GM23248 (cell line): ENCODE measurements around the gene CCM2. TPM values are rescaled to one million over a fixed set of nuclear protein-coding genes. Genes with fewer than 3 reads are reported as not detected.

Experiments
- DNase-seq: peaks from one replicate; pipeline ENCODE4 v3.0.0-alpha.2; 2015
- H2AFZ ChIP-seq: fragments of 200-600 bp; sonication (generic); 2 replicates; pipeline ENCODE4 v1.6.1; 2016; ENCODE audit warnings: antibody characterized with exemption
- H3F3A ChIP-seq: fragments of 200-600 bp; sonication (generic); 2 replicates; pipeline ENCODE4 v1.6.1; 2016; ENCODE audit warnings: mild to moderate bottlenecking, antibody characterized with exemption, mixed run types; ENCODE audit not compliant: insufficient read depth
- H3K27ac ChIP-seq: fragments of 200-600 bp; sonication (generic); 2 replicates; pipeline ENCODE4 v1.5.1; 2016; ENCODE audit warnings: mild to moderate bottlenecking
- H3K27me3 ChIP-seq: fragments of 200-600 bp; sonication (generic); replicated peaks from 2 replicates; pipeline ENCODE4 v1.6.1; 2016; ENCODE audit warnings: mild to moderate bottlenecking; ENCODE audit not compliant: insufficient read depth
- H3K36me3 ChIP-seq: fragments of 200-600 bp; sonication (generic); 2 replicates; pipeline ENCODE4 v1.6.1; 2016; ENCODE audit warnings: low read depth, mild to moderate bottlenecking
- H3K4me1 ChIP-seq: fragments of 200-600 bp; sonication (generic); 2 replicates; pipeline ENCODE4 v1.6.1; 2016; ENCODE audit warnings: mild to moderate bottlenecking; ENCODE audit not compliant: insufficient read depth
- H3K4me2 ChIP-seq: fragments of 200-600 bp; sonication (generic); one replicate; pipeline ENCODE4 v1.6.1; 2016; ENCODE audit warnings: mild to moderate bottlenecking; ENCODE audit not compliant: unreplicated experiment
- H3K4me3 ChIP-seq: fragments of 200-600 bp; sonication (generic); 2 replicates; pipeline ENCODE4 v1.5.1; 2016; ENCODE audit warnings: mild to moderate bottlenecking
- H3K79me2 ChIP-seq: fragments of 200-600 bp; sonication (generic); 2 replicates; pipeline ENCODE4 v1.6.1; 2016; ENCODE audit warnings: mild to moderate bottlenecking; ENCODE audit not compliant: insufficient read depth
- H3K9ac ChIP-seq: fragments of 200-600 bp; sonication (generic); 2 replicates; pipeline ENCODE4 v1.6.1; 2016; ENCODE audit warnings: mild to moderate bottlenecking
- H3K9me2 ChIP-seq: fragments of 200-600 bp; sonication (generic); 2 replicates; pipeline ENCODE4 v1.6.1; 2016; ENCODE audit warnings: mixed run types, mild to moderate bottlenecking, moderate library complexity; ENCODE audit not compliant: insufficient read depth
- H3K9me3 ChIP-seq: fragments of 200-600 bp; sonication (generic); one replicate; pipeline ENCODE4 v1.6.1; 2017; ENCODE audit warnings: low read depth
- H4K20me1 ChIP-seq: fragments of 200-600 bp; sonication (generic); 2 replicates; pipeline ENCODE4 v1.6.0; 2016; ENCODE audit not compliant: insufficient read depth
- EZH2 ChIP-seq: fragments of 200-600 bp; sonication (generic); IDR thresholded peaks from 2 replicates; pipeline ENCODE4 v1.6.1; 2018; ENCODE audit warnings: antibody characterized with exemption, mild to moderate bottlenecking; ENCODE audit not compliant: insufficient read depth, poor library complexity, severe bottlenecking
- EZH2phosphoT487 ChIP-seq: fragments of 200-600 bp; sonication (generic); IDR thresholded peaks from 2 replicates; pipeline ENCODE4 v1.6.1; 2018; ENCODE audit warnings: antibody characterized with exemption, moderate library complexity, mild to moderate bottlenecking, low read depth; ENCODE audit not compliant: insufficient read depth
- WGBS, 2 experiments: methylation state at CpG; one replicate each; pipeline ENCODE4 v1.1.6; 2015 to 2017; ENCODE audit warnings: low lambda C conversion rate in 2 of 2, low coverage in 1 of 2; ENCODE audit errors: missing lambda C conversion rate in 2 of 2; 5-methylcytosine and 5-hydroxymethylcytosine counted together
- in situ Hi-C: fragments of 300-500 bp; cut with MboI; formaldehyde crosslinking; loops from 2 replicates; pipeline ENCODE4 v1.15.0; 2020
- polyA plus RNA-seq: library from polyadenylated mRNA; unstranded; fragments of >200 nt; fragmentation: Nextera tagmentation; extraction: Ambion mirVana; gene quantifications from 2 replicates; pipeline ENCODE4 v1.2.1, GENCODE V29; 2016
- total RNA-seq: library from RNA; depleted of rRNA; stranded (reverse); fragments of >200 nt; shearing (Covaris generic); gene quantifications from 2 replicates; pipeline ENCODE4 v1.2.3, GENCODE V29; 2014

The CCM2 gene
- total and polyA plus RNA-seq, 2 experiments from 2014 or later, result 63.8 to 69.3 TPM

DNA sequence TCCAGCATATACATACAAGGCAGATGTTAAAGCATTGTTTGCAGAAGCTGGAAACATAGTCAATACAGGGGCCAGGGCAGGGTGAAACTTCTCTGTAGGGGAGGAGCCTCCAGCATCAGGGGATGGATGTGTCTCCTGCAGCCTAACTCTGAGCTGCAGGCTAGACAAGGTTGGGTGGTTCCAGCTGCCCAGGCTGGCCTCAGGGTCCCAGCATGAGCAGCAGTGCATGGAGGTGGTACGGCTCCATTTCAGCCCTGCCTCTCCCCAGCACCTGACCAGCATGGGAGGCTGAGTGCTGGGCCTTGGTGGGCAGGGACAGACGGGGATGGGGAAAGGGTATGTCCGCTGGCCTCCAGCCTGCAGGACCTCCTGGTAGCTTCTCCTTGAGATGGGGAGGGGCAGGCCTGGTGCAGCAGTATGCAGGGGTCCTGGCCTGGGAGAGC, 118.9 kb downstream of the CCM2 start:
- Histone ChIP-seq H3K36me3 (no peaks in the 10 kb centered on the region), H3K79me2 (no peaks in the 10 kb centered on the region), H3K27me3 (no peaks in the 10 kb centered on the region), H2AFZ (no peak overlapping the region), H3K9me2 (no peaks in the 10 kb centered on the region), H3K9me3 (no peaks in the 10 kb centered on the region), H3K4me1 (no peaks in the 10 kb centered on the region), H4K20me1 (no peaks in the 10 kb centered on the region), H3K9ac (no peak overlapping the region), H3K4me3 (no peak overlapping the region), H3K4me2 (no peak overlapping the region), H3K27ac (no peak overlapping the region), H3F3A (no peaks in the 10 kb centered on the region)
- DNase-seq, result no peak
- no peak for TF ChIP-seq EZH2phosphoT487
- TF ChIP-seq EZH2, result no peak
- in situ Hi-C loops, result loop anchor here (25.0 kb wide), 1 partner anchor 532 kb away; the partner anchor contains the start of gene TMED4
- WGBS, 2 experiments, result 63 to 74% methylated on average over 3 of the region's 3 CpGs

DNA sequence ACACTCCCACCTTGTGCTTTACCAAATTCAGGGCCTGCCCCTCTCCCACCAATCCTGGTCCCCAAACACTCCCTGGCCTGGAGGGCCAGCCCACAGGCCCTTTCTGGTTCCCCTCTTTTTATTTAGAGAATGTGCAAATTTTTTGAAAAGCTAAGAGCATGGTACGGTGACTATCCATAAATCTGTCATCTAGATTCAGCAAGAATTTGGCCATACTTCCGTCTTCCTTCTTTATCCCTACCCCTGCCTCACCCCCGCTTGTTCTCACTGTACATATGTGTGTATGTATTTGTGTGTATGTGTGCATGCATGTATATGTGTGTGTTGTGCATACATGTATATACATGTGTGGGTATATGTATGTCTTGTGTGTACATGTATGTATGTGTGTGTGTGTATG, 119.5 kb downstream of the CCM2 start:
- 60 to 68% methylated on average over 3 of the region's 3 CpGs for WGBS, 2 experiments
- H3K9me3 ChIP-seq, result no peaks in the 10 kb centered on the region
- TF ChIP-seq EZH2, result no peak
- no peak for TF ChIP-seq EZH2phosphoT487
- no peaks in the 10 kb centered on the region for H3K9me2 ChIP-seq
- H4K20me1 ChIP-seq, result no peaks in the 10 kb centered on the region
- no peaks in the 10 kb centered on the region for H3K79me2 ChIP-seq
- no peak for DNase-seq
- no peak overlapping the region for H3K4me3 ChIP-seq
- H3K27me3 ChIP-seq, result no peaks in the 10 kb centered on the region
- no peaks in the 10 kb centered on the region for H3K36me3 ChIP-seq
- H3K9ac ChIP-seq, result no peak overlapping the region
- H3K27ac ChIP-seq, result no peak overlapping the region
- in situ Hi-C loops, result loop anchor here (25.0 kb wide), 1 partner anchor 532 kb away; the partner anchor contains the start of gene TMED4
- H2AFZ ChIP-seq, result no peak overlapping the region
- no peaks in the 10 kb centered on the region for H3F3A ChIP-seq
- no peaks in the 10 kb centered on the region for H3K4me1 ChIP-seq
- no peak overlapping the region for H3K4me2 ChIP-seq

DNA sequence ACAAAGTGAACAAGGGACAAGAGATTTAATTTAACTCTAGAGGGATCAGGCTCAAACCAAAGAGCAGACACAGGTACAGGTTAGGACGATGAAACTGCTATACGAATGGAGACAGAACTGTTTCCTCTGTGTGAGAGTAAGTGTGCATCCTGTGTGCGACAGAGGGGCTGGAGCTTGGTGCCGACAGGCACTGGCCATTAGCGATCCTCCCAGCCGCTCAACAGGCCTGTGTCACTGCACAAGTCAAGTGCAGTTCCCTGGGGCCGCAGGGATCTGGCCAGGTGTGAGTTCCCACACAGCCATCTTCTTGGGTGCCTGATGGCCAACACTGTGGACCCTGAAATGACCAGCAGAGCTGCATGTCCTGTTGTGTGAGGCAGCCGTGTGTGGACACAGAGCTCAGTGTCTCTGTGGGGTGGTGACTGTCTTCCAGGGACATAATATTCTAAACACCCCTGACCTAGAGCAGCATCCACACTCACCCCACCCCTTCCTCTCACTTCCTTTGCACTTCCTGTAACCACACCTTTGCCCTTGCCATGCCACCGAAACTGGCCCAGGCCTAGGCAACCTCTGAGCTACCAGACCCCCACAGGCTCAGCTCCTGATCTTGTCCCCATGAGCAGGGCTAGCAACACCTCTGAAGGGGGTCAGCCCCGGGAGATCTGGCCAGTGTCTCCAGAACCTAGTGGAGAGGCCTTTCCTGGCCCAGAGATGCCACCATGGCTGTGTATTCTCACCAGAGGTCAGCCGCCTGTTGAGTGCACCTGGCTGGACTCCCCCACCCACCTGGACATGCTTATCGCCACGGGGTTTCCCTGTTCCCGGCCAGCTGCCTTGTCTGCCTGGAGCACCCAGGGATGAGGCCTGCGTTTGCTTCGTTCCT, 123.2 kb downstream of the CCM2 start:
- H3F3A ChIP-seq, result no peaks in the 10 kb centered on the region
- H3K9me3 ChIP-seq, result no peaks in the 10 kb centered on the region
- H3K4me1 ChIP-seq, result no peaks in the 10 kb centered on the region
- DNase-seq, result no peak
- no peaks in the 10 kb centered on the region for H4K20me1 ChIP-seq
- WGBS, 2 experiments, result 76 to 79% methylated on average over 16 of the region's 16 CpGs
- H2AFZ ChIP-seq, result no peak overlapping the region
- in situ Hi-C loops, result loop anchor here (25.0 kb wide), 1 partner anchor 536 kb away; the partner anchor contains the start of gene TMED4
- no peak overlapping the region for H3K4me3 ChIP-seq
- H3K9me2 ChIP-seq, result no peaks in the 10 kb centered on the region
- H3K4me2 ChIP-seq, result no peak overlapping the region
- H3K27me3 ChIP-seq, result no peaks in the 10 kb centered on the region
- H3K9ac ChIP-seq, result no peak overlapping the region
- TF ChIP-seq EZH2phosphoT487, result no peak
- no peak for TF ChIP-seq EZH2
- H3K79me2 ChIP-seq, result no peaks in the 10 kb centered on the region
- no peaks in the 10 kb centered on the region for H3K36me3 ChIP-seq
- no peak overlapping the region for H3K27ac ChIP-seq

DNA sequence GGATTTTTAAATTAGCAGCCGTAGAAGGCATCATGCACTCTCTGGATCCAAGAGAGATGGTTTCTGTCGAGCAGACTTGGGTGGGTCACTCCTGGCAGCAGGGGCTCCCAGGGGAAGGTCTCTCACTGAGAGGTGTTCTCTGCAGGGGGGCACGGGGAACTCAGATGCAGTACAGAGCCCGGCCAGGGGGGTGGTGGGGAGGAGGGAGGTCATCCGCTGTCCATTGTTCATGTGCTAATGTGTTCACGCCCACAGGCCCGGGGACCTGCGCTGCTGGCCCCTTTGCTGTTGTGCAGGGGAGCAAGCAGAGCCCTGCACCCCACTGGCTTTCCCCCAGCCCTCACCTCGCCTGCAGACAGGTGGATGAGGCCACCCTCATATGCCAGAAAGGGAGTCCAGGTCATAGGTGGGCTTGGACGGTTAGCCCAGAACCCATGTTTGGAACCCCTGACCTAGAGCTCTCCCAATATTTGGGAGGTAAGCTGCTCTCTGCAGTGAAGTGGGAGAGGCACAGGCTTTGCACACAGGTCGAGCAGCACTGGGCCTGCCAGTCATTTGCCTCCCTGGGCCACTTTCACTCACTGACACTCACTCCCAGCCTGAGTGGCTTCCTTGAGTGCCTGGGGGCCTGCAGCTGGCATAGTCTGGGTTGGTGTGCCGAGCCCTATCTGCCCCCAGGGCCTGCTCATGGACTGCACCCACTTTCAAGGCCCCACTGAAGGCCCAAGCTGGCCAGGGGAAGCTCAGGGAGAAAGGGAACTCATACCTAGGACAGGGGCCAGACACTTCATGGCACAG, 124.1 kb downstream of the CCM2 start:
- WGBS, 2 experiments, result 58 to 64% methylated on average over 9 to 12 of the region's 12 CpGs
- TF ChIP-seq EZH2phosphoT487 (no peak), EZH2 (no peak)
- H3K9me3 ChIP-seq, result no peaks in the 10 kb centered on the region
- H3K4me2 ChIP-seq, result no peak overlapping the region
- no peaks in the 10 kb centered on the region for H3K4me1 ChIP-seq
- H3K27me3 ChIP-seq, result no peaks in the 10 kb centered on the region
- H3K9ac ChIP-seq, result no peak overlapping the region
- no peaks in the 10 kb centered on the region for H3K36me3 ChIP-seq
- no peaks in the 10 kb centered on the region for H4K20me1 ChIP-seq
- no peaks in the 10 kb centered on the region for H3F3A ChIP-seq
- no peaks in the 10 kb centered on the region for H3K9me2 ChIP-seq
- no peaks in the 10 kb centered on the region for H3K79me2 ChIP-seq
- H3K27ac ChIP-seq, result no peak overlapping the region
- no peak overlapping the region for H2AFZ ChIP-seq
- in situ Hi-C loops, result loop anchor here (25.0 kb wide), 1 partner anchor 537 kb away; the partner anchor contains the start of gene TMED4
- no peak for DNase-seq
- H3K4me3 ChIP-seq, result no peak overlapping the region
